GM23338 (cell line): ENCODE data around the gene POLR3E. TPM values are rescaled to one million over a fixed set of nuclear protein-coding genes. Genes with fewer than 3 reads are reported as not detected.
A peak's percentile ranks its signal among the peaks of the same experiment; 100 is the strongest.

Experiments used
- ATAC-seq: fragments of 200-7000 bp; cut with Tn5 transposase; 3 replicates; pipeline ENCODE4 v1.9.1; 2020
- DNase-seq: peaks from one replicate; pipeline ENCODE4 v3.0.0-alpha.2; 2015; ENCODE audit warnings: low spot score
- H2AFZ ChIP-seq: fragments of 200-600 bp; sonication (generic); 2 replicates; pipeline ENCODE4 v1.8.0; 2016; ENCODE audit warnings: antibody characterized with exemption, mild to moderate bottlenecking, moderate library complexity
- H3F3A ChIP-seq: fragments of 200-600 bp; sonication (generic); replicated peaks from 2 replicates; pipeline ENCODE4 v1.8.0; 2017; ENCODE audit warnings: antibody characterized with exemption, mixed run types, low read depth
- H3K27ac ChIP-seq: fragments of 200-600 bp; sonication (generic); 2 replicates; pipeline ENCODE4 v1.6.1; 2016; ENCODE audit warnings: low read depth
- H3K27me3 ChIP-seq: fragments of 200-600 bp; sonication (generic); 2 replicates; pipeline ENCODE4 v1.8.0; 2016; ENCODE audit warnings: mild to moderate bottlenecking, mixed run types, moderate library complexity; ENCODE audit not compliant: insufficient read depth
- H3K36me3 ChIP-seq: fragments of 200-600 bp; sonication (generic); 2 replicates; pipeline ENCODE4 v1.8.0; 2016; ENCODE audit warnings: mild to moderate bottlenecking; ENCODE audit not compliant: insufficient read depth
- H3K4me1 ChIP-seq: fragments of 200-600 bp; sonication (generic); 2 replicates; pipeline ENCODE4 v1.8.0; 2016; ENCODE audit warnings: mild to moderate bottlenecking, moderate library complexity; ENCODE audit not compliant: insufficient read depth
- H3K4me2 ChIP-seq: fragments of 200-600 bp; sonication (generic); 2 replicates; pipeline ENCODE4 v1.7.1; 2017; ENCODE audit warnings: mixed run types
- H3K4me3 ChIP-seq: fragments of 200-600 bp; sonication (generic); 2 replicates; pipeline ENCODE4 v1.6.1; 2016; ENCODE audit warnings: mixed run types
- H3K79me2 ChIP-seq: fragments of 200-600 bp; sonication (generic); replicated peaks from 2 replicates; pipeline ENCODE4 v1.8.0; 2017; ENCODE audit warnings: mild to moderate bottlenecking; ENCODE audit not compliant: insufficient read depth
- H3K9me2 ChIP-seq: fragments of 200-600 bp; sonication (generic); 2 replicates; pipeline ENCODE4 v1.8.0; 2017; ENCODE audit not compliant: insufficient read depth
- H4K20me1 ChIP-seq: fragments of 200-600 bp; sonication (generic); replicated peaks from 2 replicates; pipeline ENCODE4 v1.8.0; 2017; ENCODE audit warnings: mild to moderate bottlenecking; ENCODE audit not compliant: insufficient read depth
- H3K27ac Mint-ChIP-seq: 2 replicates; pipeline ENCODE4 v1.8.0; 2020; ENCODE audit warnings: inconsistent platforms, mild to moderate bottlenecking, moderate library complexity, mixed read lengths
- H3K27me3 Mint-ChIP-seq: 3 replicates; pipeline ENCODE4 v1.8.0; 2022; ENCODE audit warnings: low read depth, mild to moderate bottlenecking, moderate library complexity, mixed read lengths, inconsistent platforms; ENCODE audit not compliant: insufficient read depth, poor library complexity
- H3K36me3 Mint-ChIP-seq: 3 replicates; pipeline ENCODE4 v1.8.0; 2021; ENCODE audit warnings: low read depth, mild to moderate bottlenecking, inconsistent platforms, moderate library complexity, mixed read lengths
- H3K4me1 Mint-ChIP-seq: 3 replicates; pipeline ENCODE4 v1.8.0; 2020; ENCODE audit warnings: mild to moderate bottlenecking, inconsistent platforms, mixed read lengths
- H3K4me3 Mint-ChIP-seq: 3 replicates; pipeline ENCODE4 v1.8.0; 2021; ENCODE audit warnings: moderate library complexity, mild to moderate bottlenecking, inconsistent platforms, mixed read lengths
- H3K9me3 Mint-ChIP-seq: 3 replicates; pipeline ENCODE4 v1.8.0; 2020; ENCODE audit warnings: moderate library complexity, mild to moderate bottlenecking, inconsistent platforms, mixed read lengths
- ETS1 ChIP-seq: IDR thresholded peaks from 2 replicates; pipeline ENCODE4 v1.6.1; 2016; ENCODE audit warnings: antibody characterized with exemption
- EZH2 ChIP-seq: fragments of 200-600 bp; sonication (generic); IDR thresholded peaks from one replicate; pipeline ENCODE4 v1.8.0; 2017; ENCODE audit warnings: antibody characterized with exemption, mild to moderate bottlenecking, low read depth; ENCODE audit not compliant: unreplicated experiment
- EZH2phosphoT487 ChIP-seq: fragments of 200-600 bp; sonication (generic); IDR thresholded peaks from one replicate; pipeline ENCODE4 v1.8.1; 2018; ENCODE audit warnings: antibody characterized with exemption; ENCODE audit not compliant: unreplicated experiment
- JUNB ChIP-seq: IDR thresholded peaks from one replicate; pipeline ENCODE4 v1.6.1; 2016; ENCODE audit warnings: antibody characterized with exemption; ENCODE audit not compliant: unreplicated experiment
- NANOG ChIP-seq: IDR thresholded peaks from 2 replicates; pipeline ENCODE4 v1.6.1; 2016; ENCODE audit warnings: antibody characterized with exemption, borderline replicate concordance
- POLR2AphosphoS5 ChIP-seq: IDR thresholded peaks from 2 replicates; pipeline ENCODE4 v1.6.1; 2016; ENCODE audit warnings: antibody characterized with exemption, low read depth
- ZNF331 ChIP-seq: fragments of 250-450 bp; sonication (Bioruptor Pico); IDR thresholded peaks from 2 replicates; pipeline ENCODE4 v1.5.0; 2020; ENCODE audit warnings: low read depth, mild to moderate bottlenecking, moderate library complexity
- ZNF462 ChIP-seq: fragments of 250-450 bp; sonication (Bioruptor Pico); IDR thresholded peaks from 2 replicates; pipeline ENCODE4 v1.5.0; 2020; ENCODE audit warnings: mild to moderate bottlenecking, moderate library complexity
- polyA plus RNA-seq: library from polyadenylated mRNA; unstranded; fragments of >200 nt; fragmentation: Nextera tagmentation; extraction: Ambion mirVana; gene quantifications from 2 replicates; pipeline ENCODE4 v1.2.1, GENCODE V29; 2016
- total RNA-seq: library from RNA; depleted of rRNA; stranded (reverse); fragments of >200 nt; shearing (Covaris generic); gene quantifications from 2 replicates; pipeline ENCODE4 v1.2.3, GENCODE V29; 2014

Gene POLR3E
- total and polyA plus RNA-seq, 2 experiments from 2014 or later = 62.7 to 141 TPM

- TF ChIP-seq ZNF462 (CRISPR knock-in tag) (no peak), JUNB (no peak)
Observed at GRCh38 chr16:22292320-22292719, 4.9 kb upstream of the POLR3E start (continued).

- DNase-seq (no peak), ATAC-seq (no peak)
- Mint-ChIP-seq H3K27me3 (peaks cover 12% of the 10 kb centered on the region), H3K4me1 (peaks cover 18% of the 10 kb centered on the region), H3K4me3 (no peak overlapping the region), H3K27ac (no peak overlapping the region; the same call in 1 of the 2 replicates), H3K9me3 (peaks cover 7% of the 10 kb centered on the region; the same call in 1 of the 3 replicates), H3K36me3 (peaks cover 4% of the 10 kb centered on the region; the same call in 1 of the 3 replicates)
- Histone ChIP-seq H3K4me1 (peaks cover 20% of the 10 kb centered on the region), H2AFZ (peak overlapping the region; percentile 86), H3K79me2 (peaks cover 10% of the 10 kb centered on the region), H3K4me3 (no peak overlapping the region), H4K20me1 (0 out of 2 replicates have a peak, but pooled peaks cover 3% of the 10 kb centered on the region), H3K9me2 (no peaks in the 10 kb centered on the region), H3F3A (peaks cover 6% of the 10 kb centered on the region; the same call in 1 of the 2 replicates), H3K27me3 (no peaks in the 10 kb centered on the region), H3K27ac (no peak overlapping the region), H3K4me2 (no peak overlapping the region), H3K36me3 (no peaks in the 10 kb centered on the region)
- TF ChIP-seq ZNF331 (no peak), NANOG (no peak), EZH2 (no peak), ETS1 (no peak), POLR2AphosphoS5 (no peak), EZH2phosphoT487 (no peak)
Observed at GRCh38 chr16:22293137-22294106, 3.8 kb upstream of the POLR3E start.
